CD14-positive monocyte (primary cell): Measurements from ENCODE around the gene AKAIN1. TPM values are rescaled to one million over a fixed set of nuclear protein-coding genes. Genes with fewer than 3 reads are reported as not detected.

Experiments used
- DNase-seq, 3 donors: peaks; one replicate each; pipeline ENCODE4 v3.0.0-alpha.2; 2011 to 2022
- H2AFZ ChIP-seq: 2 replicates; pipeline ENCODE4 v1.6.0; 2012; ENCODE audit warnings: mild to moderate bottlenecking, low read depth, low read length, inconsistent platforms; ENCODE audit not compliant: insufficient read depth, poor library complexity, severe bottlenecking
- H3K27ac ChIP-seq, 2 donors: 1 replicate in 1 of 2; 2 replicates in 1 of 2; pipeline ENCODE4 v1.5.1; 2012 to 2013; ENCODE audit warnings: low read length in 2 of 2, control low read depth in 1 of 2, inconsistent platforms in 1 of 2, low read depth in 1 of 2, mild to moderate bottlenecking in 1 of 2
- H3K27me3 ChIP-seq, 2 donors: one replicate each; pipeline versions ENCODE4 v1.6.0 to v1.6.1; 2011 to 2013; ENCODE audit warnings: low read length in 2 of 2; ENCODE audit not compliant: control insufficient read depth in 2 of 2, insufficient read depth in 2 of 2
- H3K36me3 ChIP-seq, 2 donors: replicated peaks in 1 of 2; 1 replicate in 1 of 2; 2 replicates in 1 of 2; pipeline versions ENCODE4 v1.5.1 to v1.6.1; 2012 to 2013; ENCODE audit warnings: low read length in 2 of 2, control low read depth in 1 of 2, inconsistent platforms in 1 of 2, mild to moderate bottlenecking in 1 of 2; ENCODE audit not compliant: insufficient read depth in 2 of 2, control insufficient read depth in 1 of 2
- H3K4me1 ChIP-seq, 2 donors: 1 replicate in 1 of 2; 2 replicates in 1 of 2; pipeline versions ENCODE4 v1.5.1 to v1.6.1; 2012 to 2013; ENCODE audit warnings: low read length in 2 of 2, control low read depth in 1 of 2, inconsistent platforms in 1 of 2, mild to moderate bottlenecking in 1 of 2, moderate library complexity in 1 of 2; ENCODE audit not compliant: insufficient read depth in 2 of 2, control insufficient read depth in 1 of 2
- H3K4me2 ChIP-seq: replicated peaks from 2 replicates; pipeline ENCODE3; 2012; ENCODE audit warnings: low read length, moderate library complexity, mild to moderate bottlenecking; ENCODE audit not compliant: poor library complexity, severe bottlenecking; ENCODE audit errors: extremely low read depth
- H3K4me3 ChIP-seq, 3 experiments: fragments of 200-600 bp in 1 of 3; sonication (generic) in 1 of 3; replicated peaks in 1 of 3; 1 replicate in 2 of 3; 2 replicates in 1 of 3; pipeline ENCODE4 v1.5.1; 2011 to 2013; ENCODE audit warnings: low read length in 3 of 3, mild to moderate bottlenecking in 3 of 3, control low read depth in 2 of 3, low read depth in 2 of 3, inconsistent platforms in 1 of 3, moderate library complexity in 1 of 3
- H3K79me2 ChIP-seq: 2 replicates; pipeline ENCODE4 v1.6.0; 2012; ENCODE audit warnings: mild to moderate bottlenecking, control low read depth, inconsistent platforms, low read length, moderate library complexity; ENCODE audit not compliant: insufficient read depth
- H3K9ac ChIP-seq: 2 replicates; pipeline ENCODE4 v1.6.0; 2017; ENCODE audit warnings: low read length, mild to moderate bottlenecking; ENCODE audit not compliant: insufficient read depth, poor library complexity, severe bottlenecking
- H3K9me3 ChIP-seq, 2 donors: replicated peaks in 1 of 2; 1 replicate in 1 of 2; 2 replicates in 1 of 2; pipeline versions ENCODE4 v1.5.1 to v1.6.1; 2012 to 2013; ENCODE audit warnings: low read length in 2 of 2, control low read depth in 1 of 2; ENCODE audit not compliant: control insufficient read depth in 1 of 2, insufficient read depth in 1 of 2
- H4K20me1 ChIP-seq: 2 replicates; pipeline ENCODE4 v1.6.0; 2012; ENCODE audit warnings: mild to moderate bottlenecking, low read length, control low read depth, moderate library complexity; ENCODE audit not compliant: insufficient read depth
- H3K27ac Mint-ChIP-seq, 7 donors: one replicate each; pipeline ENCODE4 v1.8.0; 2020; ENCODE audit warnings: mild to moderate bottlenecking in 7 of 7, mixed read lengths in 7 of 7, moderate library complexity in 6 of 7, inconsistent platforms in 2 of 7
- H3K27me3 Mint-ChIP-seq, 3 donors: one replicate each; pipeline ENCODE4 v1.8.0; 2021 to 2022; ENCODE audit warnings: low read depth in 3 of 3, mild to moderate bottlenecking in 3 of 3, mixed read lengths in 3 of 3, moderate library complexity in 3 of 3, inconsistent platforms in 1 of 3
- H3K36me3 Mint-ChIP-seq, 2 donors: one replicate each; pipeline ENCODE4 v1.8.0; 2020; ENCODE audit warnings: mixed read lengths in 2 of 2, inconsistent platforms in 1 of 2, mild to moderate bottlenecking in 1 of 2
- H3K4me1 Mint-ChIP-seq: one replicate; pipeline ENCODE4 v1.8.0; 2020; ENCODE audit warnings: mild to moderate bottlenecking, mixed read lengths
- H3K4me3 Mint-ChIP-seq, 2 donors: one replicate each; pipeline ENCODE4 v1.8.0; 2020; ENCODE audit warnings: mild to moderate bottlenecking in 2 of 2, mixed read lengths in 2 of 2, moderate library complexity in 1 of 2
- H3K9me3 Mint-ChIP-seq, 7 donors: one replicate each; pipeline ENCODE4 v1.8.0; 2020 to 2022; ENCODE audit warnings: mixed read lengths in 7 of 7, mild to moderate bottlenecking in 6 of 7, moderate library complexity in 6 of 7, inconsistent platforms in 2 of 7
- CTCF ChIP-seq: fragments of 200-600 bp; IDR thresholded peaks from one replicate; pipeline ENCODE4 v1.8.0; 2022; ENCODE audit warnings: antibody characterized with exemption, mild to moderate bottlenecking
- WGBS: methylation state at CpG from one replicate; pipeline ENCODE4 v1.1.5; 2013; ENCODE audit warnings: missing lambda C conversion rate; ENCODE audit not compliant: insufficient coverage; 5-methylcytosine and 5-hydroxymethylcytosine counted together
- intact Hi-C, 2 donors: fragments of 100-400 bp; cut with micrococcal nuclease; formaldehyde crosslinking; loops; one replicate each; pipeline versions ENCODE4 v1.15.0 to v1.15.1; 2023
- polyA plus RNA-seq, 3 donors: library from polyadenylated mRNA; depleted of rRNA in 1 of 3; unstranded in 2 of 3; stranded (reverse) in 1 of 3; fragments of 300-500 nt in 2 of 3; fragments of >200 nt in 1 of 3; fragmentation: Illumina TruSeq in 2 of 3; gene quantifications; 1 replicate in 2 of 3; 2 replicates in 1 of 3; pipeline ENCODE4 v1.2.3, GENCODE V29; 2012 to 2021

AKAIN1 gene
- polyA plus RNA-seq, 3 donors, result not detected

- Mint-ChIP-seq H3K36me3 (no peaks in the 10 kb centered on the region), H3K27ac (no peak overlapping the region), H3K4me1 (no peaks in the 10 kb centered on the region), H3K9me3 (peaks cover 0 to 4% (median 0%) of the 10 kb centered on the region in 7 donors), H3K27me3 (no peaks in the 10 kb centered on the region), H3K4me3 (no peak overlapping the region)
- Histone ChIP-seq H3K4me1 (no peaks in the 10 kb centered on the region), H3K27ac (no peak overlapping the region), H3K4me2 (no peak overlapping the region), H4K20me1 (no peaks in the 10 kb centered on the region), H3K9ac (no peak overlapping the region), H2AFZ (no peak overlapping the region), H3K79me2 (no peaks in the 10 kb centered on the region), H3K36me3 (no peaks in the 10 kb centered on the region), H3K27me3 (no peaks in the 10 kb centered on the region), H3K9me3 (no peaks in the 10 kb centered on the region), H3K4me3 (no peak overlapping the region)
- intact Hi-C loops, result no loop called here
- no peak for TF ChIP-seq CTCF
- no peak for DNase-seq
These were observed 34.9 kb downstream of the AKAIN1 start for GRCh38 chr18:5162111-5162510.

- no peaks in the 10 kb centered on the region for H3K4me1 Mint-ChIP-seq
- 0% methylated on average over 1 of the region's 3 CpGs for WGBS
- Histone ChIP-seq H4K20me1 (no peaks in the 10 kb centered on the region), H2AFZ (no peak overlapping the region), H3K4me3 (no peak overlapping the region), H3K79me2 (no peaks in the 10 kb centered on the region), H3K4me1 (no peaks in the 10 kb centered on the region), H3K9me3 (no peaks in the 10 kb centered on the region), H3K27me3 (no peaks in the 10 kb centered on the region), H3K4me2 (no peak overlapping the region), H3K36me3 (no peaks in the 10 kb centered on the region), H3K27ac (no peak overlapping the region), H3K9ac (no peak overlapping the region)
- no peak for TF ChIP-seq CTCF
- H3K36me3 Mint-ChIP-seq, result no peaks in the 10 kb centered on the region
- H3K9me3 Mint-ChIP-seq, result peaks cover 2 to 15% (median 4%) of the 10 kb centered on the region in 7 donors
- no peaks in the 10 kb centered on the region for H3K27me3 Mint-ChIP-seq
- no peak for DNase-seq
- no peak overlapping the region for H3K4me3 Mint-ChIP-seq
- H3K27ac Mint-ChIP-seq, result no peak overlapping the region
- intact Hi-C loops, result no loop called here
These were observed 38.0 kb downstream of the AKAIN1 start for GRCh38 chr18:5159080-5159479.
